HepG2 (cell line): ENCODE measurements around the gene MST1. TPM values are rescaled to one million over a fixed set of nuclear protein-coding genes. Genes with fewer than 3 reads are reported as not detected.

Source experiments
- BCL6 ChIP-seq: IDR thresholded peaks from 2 replicates; pipeline ENCODE4 v1.6.1; 2016; ENCODE audit warnings: missing genetic modification reagents, missing compliant biosample characterization
- CREB1 ChIP-seq, 2 experiments: fragments of 450-650 bp in 1 of 2; IDR thresholded peaks; 2 replicates each; pipeline ENCODE4 v1.6.1; 2016 to 2017; ENCODE audit warnings: control low read depth in 1 of 2, mild to moderate bottlenecking in 1 of 2, missing compliant biosample characterization in 1 of 2, missing genetic modification characterization in 1 of 2
- JARID2 ChIP-seq: sonication (generic); formaldehyde crosslinking; IDR thresholded peaks from 2 replicates; pipeline ENCODE4 v1.8.1; 2023; ENCODE audit warnings: missing genetic modification reagents, inconsistent platforms; ENCODE audit not compliant: insufficient replicate concordance
- MED8 ChIP-seq: sonication (generic); formaldehyde crosslinking; IDR thresholded peaks from 2 replicates; pipeline ENCODE4 v1.8.1; 2023; ENCODE audit warnings: mild to moderate bottlenecking, missing genetic modification reagents; ENCODE audit not compliant: insufficient replicate concordance
- TEAD3 ChIP-seq: optimal IDR thresholded peaks from 2 replicates; pipeline ENCODE3; 2016; ENCODE audit warnings: borderline replicate concordance
- YY1 ChIP-seq: IDR thresholded peaks from 2 replicates; pipeline ENCODE4 v1.6.1; 2011; ENCODE audit warnings: low read length, low read depth, moderate library complexity, mild to moderate bottlenecking; ENCODE audit not compliant: insufficient read depth, insufficient replicate concordance
- ZFP90 ChIP-seq: sonication (generic); formaldehyde crosslinking; IDR thresholded peaks from 2 replicates; pipeline ENCODE4 v1.8.0; 2022; ENCODE audit warnings: missing genetic modification reagents, mild to moderate bottlenecking, inconsistent platforms, borderline replicate concordance
- polyA plus RNA-seq, 8 experiments: library from polyadenylated mRNA; depleted of rRNA in 3 of 8; stranded (reverse) in 7 of 8; unstranded in 1 of 8; fragments of >200 nt; fragmentation: Illumina TruSeq in 4 of 8; extraction: Trizol in 4 of 8; gene quantifications; 2 replicates each; pipeline versions ENCODE4 v1.2.1 to v1.2.3, GENCODE V29; 2011 to 2016; ENCODE audit warnings: low read depth in 4 of 8, missing spikeins in 1 of 8, mixed read lengths in 1 of 8; ENCODE audit not compliant: insufficient read depth in 1 of 8
- total RNA-seq, 5 experiments: library from RNA; depleted of rRNA; stranded (reverse); fragments of >200 nt; fragmentation: Illumina TruSeq; extraction: Trizol; gene quantifications; 2 replicates each; pipeline ENCODE4 v1.2.3, GENCODE V29; 2016; ENCODE audit warnings: low read depth in 1 of 5
- TF ChIP-seq, protein P1 (sequence below): sonication (generic); formaldehyde crosslinking; IDR thresholded peaks from 2 replicates; pipeline ENCODE4 v1.5.1; 2020; ENCODE audit warnings: mild to moderate bottlenecking, missing genetic modification reagents, borderline replicate concordance
- TF ChIP-seq, protein P2 (sequence below): sonication (generic); formaldehyde crosslinking; IDR thresholded peaks from 2 replicates; pipeline ENCODE4 v1.4.0; 2020; ENCODE audit warnings: missing genetic modification reagents, borderline replicate concordance
- TF ChIP-seq, protein P3 (sequence below), 2 experiments: sonication (generic) in 1 of 2; formaldehyde crosslinking in 1 of 2; IDR thresholded peaks; 2 replicates each; pipeline versions ENCODE4 v1.6.1 to v1.9.0; 2014 to 2022; ENCODE audit warnings: antibody characterized with exemption in 1 of 2, borderline replicate concordance in 1 of 2, inconsistent platforms in 1 of 2, low read depth in 1 of 2, missing genetic modification reagents in 1 of 2

Gene MST1
- total and polyA plus RNA-seq, 2 of the 13 experiments (the other 11 are each of a cell fraction or from before 2014, with no cell fraction given) = 189 to 452 TPM

DNA sequence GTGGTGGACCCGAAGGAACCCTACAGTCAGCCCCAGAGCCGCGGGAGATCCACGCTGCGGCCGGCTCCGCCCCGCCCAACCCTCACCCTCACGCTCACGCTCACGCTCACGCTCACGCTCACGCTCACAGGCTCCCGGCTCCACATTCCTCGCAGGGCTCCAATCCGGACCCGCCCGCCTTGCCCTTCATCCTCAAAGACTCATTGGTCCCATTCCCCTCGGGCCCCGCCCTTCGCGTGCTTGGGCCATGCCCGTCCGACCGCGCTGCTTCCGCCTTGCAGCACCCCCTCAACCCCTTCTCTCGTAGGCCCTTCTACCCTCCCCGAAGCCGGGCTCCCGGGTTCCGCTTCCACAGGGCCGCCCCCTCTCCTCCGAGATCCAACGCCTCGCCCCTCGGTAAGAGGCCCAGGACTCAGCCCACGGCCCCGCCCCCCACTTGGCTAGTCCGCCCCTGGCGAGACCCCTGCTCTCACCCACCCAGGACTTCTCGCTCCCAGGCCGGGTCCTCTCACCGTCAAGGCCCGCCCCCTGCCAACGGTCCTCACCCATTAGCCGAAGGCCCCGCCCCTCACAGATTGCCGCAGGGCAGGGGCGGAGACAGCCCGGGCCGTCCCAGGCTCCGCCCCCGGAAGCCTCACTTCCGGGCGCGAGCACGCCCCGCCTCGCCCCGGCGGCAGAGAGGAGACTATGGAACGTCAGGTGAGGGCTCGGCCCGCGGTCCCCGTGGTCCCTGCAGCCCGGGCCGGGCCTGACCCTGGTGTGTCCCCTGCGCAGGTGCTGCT, 15.4 kb downstream of the MST1 start, which contains the start of gene APEH (continued):
- TF ChIP-seq, protein P1, sequence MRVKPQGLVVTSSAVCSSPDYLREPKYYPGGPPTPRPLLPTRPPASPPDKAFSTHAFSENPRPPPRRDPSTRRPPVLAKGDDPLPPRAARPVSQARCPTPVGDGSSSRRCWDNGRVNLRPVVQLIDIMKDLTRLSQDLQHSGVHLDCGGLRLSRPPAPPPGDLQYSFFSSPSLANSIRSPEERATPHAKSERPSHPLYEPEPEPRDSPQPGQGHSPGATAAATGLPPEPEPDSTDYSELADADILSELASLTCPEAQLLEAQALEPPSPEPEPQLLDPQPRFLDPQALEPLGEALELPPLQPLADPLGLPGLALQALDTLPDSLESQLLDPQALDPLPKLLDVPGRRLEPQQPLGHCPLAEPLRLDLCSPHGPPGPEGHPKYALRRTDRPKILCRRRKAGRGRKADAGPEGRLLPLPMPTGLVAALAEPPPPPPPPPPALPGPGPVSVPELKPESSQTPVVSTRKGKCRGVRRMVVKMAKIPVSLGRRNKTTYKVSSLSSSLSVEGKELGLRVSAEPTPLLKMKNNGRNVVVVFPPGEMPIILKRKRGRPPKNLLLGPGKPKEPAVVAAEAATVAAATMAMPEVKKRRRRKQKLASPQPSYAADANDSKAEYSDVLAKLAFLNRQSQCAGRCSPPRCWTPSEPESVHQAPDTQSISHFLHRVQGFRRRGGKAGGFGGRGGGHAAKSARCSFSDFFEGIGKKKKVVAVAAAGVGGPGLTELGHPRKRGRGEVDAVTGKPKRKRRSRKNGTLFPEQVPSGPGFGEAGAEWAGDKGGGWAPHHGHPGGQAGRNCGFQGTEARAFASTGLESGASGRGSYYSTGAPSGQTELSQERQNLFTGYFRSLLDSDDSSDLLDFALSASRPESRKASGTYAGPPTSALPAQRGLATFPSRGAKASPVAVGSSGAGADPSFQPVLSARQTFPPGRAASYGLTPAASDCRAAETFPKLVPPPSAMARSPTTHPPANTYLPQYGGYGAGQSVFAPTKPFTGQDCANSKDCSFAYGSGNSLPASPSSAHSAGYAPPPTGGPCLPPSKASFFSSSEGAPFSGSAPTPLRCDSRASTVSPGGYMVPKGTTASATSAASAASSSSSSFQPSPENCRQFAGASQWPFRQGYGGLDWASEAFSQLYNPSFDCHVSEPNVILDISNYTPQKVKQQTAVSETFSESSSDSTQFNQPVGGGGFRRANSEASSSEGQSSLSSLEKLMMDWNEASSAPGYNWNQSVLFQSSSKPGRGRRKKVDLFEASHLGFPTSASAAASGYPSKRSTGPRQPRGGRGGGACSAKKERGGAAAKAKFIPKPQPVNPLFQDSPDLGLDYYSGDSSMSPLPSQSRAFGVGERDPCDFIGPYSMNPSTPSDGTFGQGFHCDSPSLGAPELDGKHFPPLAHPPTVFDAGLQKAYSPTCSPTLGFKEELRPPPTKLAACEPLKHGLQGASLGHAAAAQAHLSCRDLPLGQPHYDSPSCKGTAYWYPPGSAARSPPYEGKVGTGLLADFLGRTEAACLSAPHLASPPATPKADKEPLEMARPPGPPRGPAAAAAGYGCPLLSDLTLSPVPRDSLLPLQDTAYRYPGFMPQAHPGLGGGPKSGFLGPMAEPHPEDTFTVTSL (CRISPR knock-in tag) = no peak
- TF ChIP-seq, protein P2, sequence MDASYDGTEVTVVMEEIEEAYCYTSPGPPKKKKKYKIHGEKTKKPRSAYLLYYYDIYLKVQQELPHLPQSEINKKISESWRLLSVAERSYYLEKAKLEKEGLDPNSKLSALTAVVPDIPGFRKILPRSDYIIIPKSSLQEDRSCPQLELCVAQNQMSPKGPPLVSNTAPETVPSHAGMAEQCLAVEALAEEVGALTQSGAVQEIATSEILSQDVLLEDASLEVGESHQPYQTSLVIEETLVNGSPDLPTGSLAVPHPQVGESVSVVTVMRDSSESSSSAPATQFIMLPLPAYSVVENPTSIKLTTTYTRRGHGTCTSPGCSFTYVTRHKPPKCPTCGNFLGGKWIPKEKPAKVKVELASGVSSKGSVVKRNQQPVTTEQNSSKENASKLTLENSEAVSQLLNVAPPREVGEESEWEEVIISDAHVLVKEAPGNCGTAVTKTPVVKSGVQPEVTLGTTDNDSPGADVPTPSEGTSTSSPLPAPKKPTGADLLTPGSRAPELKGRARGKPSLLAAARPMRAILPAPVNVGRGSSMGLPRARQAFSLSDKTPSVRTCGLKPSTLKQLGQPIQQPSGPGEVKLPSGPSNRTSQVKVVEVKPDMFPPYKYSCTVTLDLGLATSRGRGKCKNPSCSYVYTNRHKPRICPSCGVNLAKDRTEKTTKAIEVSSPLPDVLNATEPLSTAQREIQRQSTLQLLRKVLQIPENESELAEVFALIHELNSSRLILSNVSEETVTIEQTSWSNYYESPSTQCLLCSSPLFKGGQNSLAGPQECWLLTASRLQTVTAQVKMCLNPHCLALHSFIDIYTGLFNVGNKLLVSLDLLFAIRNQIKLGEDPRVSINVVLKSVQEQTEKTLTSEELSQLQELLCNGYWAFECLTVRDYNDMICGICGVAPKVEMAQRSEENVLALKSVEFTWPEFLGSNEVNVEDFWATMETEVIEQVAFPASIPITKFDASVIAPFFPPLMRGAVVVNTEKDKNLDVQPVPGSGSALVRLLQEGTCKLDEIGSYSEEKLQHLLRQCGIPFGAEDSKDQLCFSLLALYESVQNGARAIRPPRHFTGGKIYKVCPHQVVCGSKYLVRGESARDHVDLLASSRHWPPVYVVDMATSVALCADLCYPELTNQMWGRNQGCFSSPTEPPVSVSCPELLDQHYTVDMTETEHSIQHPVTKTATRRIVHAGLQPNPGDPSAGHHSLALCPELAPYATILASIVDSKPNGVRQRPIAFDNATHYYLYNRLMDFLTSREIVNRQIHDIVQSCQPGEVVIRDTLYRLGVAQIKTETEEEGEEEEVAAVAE (CRISPR knock-in tag) = no peak
- TF ChIP-seq CREB1 (IDR thresholded peaks at IDR 0.05) = peak; percentile 34; the same call in 1 of the 2 replicates
- TF ChIP-seq CREB1 (CRISPR knock-in tag; IDR thresholded peaks at IDR 0.05) = no peak
- TF ChIP-seq TEAD3 = peak; percentile 79
- TF ChIP-seq ZFP90 (CRISPR knock-in tag) = peak; percentile 94; the same call in 1 of the 2 replicates
- TF ChIP-seq, protein P3, sequence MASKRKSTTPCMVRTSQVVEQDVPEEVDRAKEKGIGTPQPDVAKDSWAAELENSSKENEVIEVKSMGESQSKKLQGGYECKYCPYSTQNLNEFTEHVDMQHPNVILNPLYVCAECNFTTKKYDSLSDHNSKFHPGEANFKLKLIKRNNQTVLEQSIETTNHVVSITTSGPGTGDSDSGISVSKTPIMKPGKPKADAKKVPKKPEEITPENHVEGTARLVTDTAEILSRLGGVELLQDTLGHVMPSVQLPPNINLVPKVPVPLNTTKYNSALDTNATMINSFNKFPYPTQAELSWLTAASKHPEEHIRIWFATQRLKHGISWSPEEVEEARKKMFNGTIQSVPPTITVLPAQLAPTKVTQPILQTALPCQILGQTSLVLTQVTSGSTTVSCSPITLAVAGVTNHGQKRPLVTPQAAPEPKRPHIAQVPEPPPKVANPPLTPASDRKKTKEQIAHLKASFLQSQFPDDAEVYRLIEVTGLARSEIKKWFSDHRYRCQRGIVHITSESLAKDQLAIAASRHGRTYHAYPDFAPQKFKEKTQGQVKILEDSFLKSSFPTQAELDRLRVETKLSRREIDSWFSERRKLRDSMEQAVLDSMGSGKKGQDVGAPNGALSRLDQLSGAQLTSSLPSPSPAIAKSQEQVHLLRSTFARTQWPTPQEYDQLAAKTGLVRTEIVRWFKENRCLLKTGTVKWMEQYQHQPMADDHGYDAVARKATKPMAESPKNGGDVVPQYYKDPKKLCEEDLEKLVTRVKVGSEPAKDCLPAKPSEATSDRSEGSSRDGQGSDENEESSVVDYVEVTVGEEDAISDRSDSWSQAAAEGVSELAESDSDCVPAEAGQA (IDR thresholded peaks at IDR 0.05; ENCODE audit: low read depth) = peak; percentile 12
- TF ChIP-seq, protein P3 (CRISPR knock-in tag; IDR thresholded peaks at IDR 0.05; ENCODE audit: borderline replicate concordance) = no peak
- no peak for TF ChIP-seq JARID2 (CRISPR knock-in tag)
- peak; percentile 30 for TF ChIP-seq YY1
- TF ChIP-seq MED8 (CRISPR knock-in tag) = peak; percentile 56
- no peak for TF ChIP-seq BCL6 (CRISPR knock-in tag)
